GM21367 (cell line): ENCODE measurements around the gene PROX1.

ENCODE experiments used
- ATAC-seq: cut with Tn5 transposase; IDR thresholded peaks from one replicate; pipeline ENCODE4 v1.9.1; 2021; ENCODE audit not compliant: unreplicated experiment

The PROX1 gene

GRCh38 chr1:214018386-214019268 is 30.9 kb downstream of the PROX1 start:
- ATAC-seq: peak; percentile 88

- ATAC-seq: no peak
Measured at GRCh38 chr1:214019499-214019898, 31.7 kb downstream of the PROX1 start.

GRCh38 chr1:214021321-214021720 is 33.5 kb downstream of the PROX1 start:
- no peak for ATAC-seq

- no peak for ATAC-seq
Measured at GRCh38 chr1:214022229-214022791, 34.5 kb downstream of the PROX1 start.

GRCh38 chr1:214022810-214023425 is 35.1 kb downstream of the PROX1 start:
- ATAC-seq: no peak

- no peak for ATAC-seq
Measured at GRCh38 chr1:214026985-214027384, 39.2 kb downstream of the PROX1 start.

- no peak for ATAC-seq
Measured at GRCh38 chr1:214027498-214027897, 39.7 kb downstream of the PROX1 start.

GRCh38 chr1:214028095-214028494 is 40.3 kb downstream of the PROX1 start:
- no peak for ATAC-seq

GRCh38 chr1:214028649-214029406 is 41.1 kb downstream of the PROX1 start:
- ATAC-seq: no peak

GRCh38 chr1:214029796-214030195 is 42.0 kb downstream of the PROX1 start:
- no peak for ATAC-seq

GRCh38 chr1:214031267-214031650 is 43.5 kb downstream of the PROX1 start:
- no peak for ATAC-seq

- no peak for ATAC-seq
Measured at GRCh38 chr1:214037468-214037867, 49.7 kb downstream of the PROX1 start.

GRCh38 chr1:214039394-214040018 is 51.7 kb downstream of the PROX1 start:
- no peak for ATAC-seq

GRCh38 chr1:214043167-214043566 is 55.4 kb downstream of the PROX1 start:
- ATAC-seq: no peak

- no peak for ATAC-seq
Measured at GRCh38 chr1:214044438-214045214, 56.9 kb downstream of the PROX1 start.

GRCh38 chr1:214050513-214051401 is 63.0 kb downstream of the PROX1 start:
- ATAC-seq: no peak

GRCh38 chr1:214051786-214052185 is 64.0 kb downstream of the PROX1 start:
- no peak for ATAC-seq

- ATAC-seq: no peak
Measured at GRCh38 chr1:214058076-214058475, 70.3 kb downstream of the PROX1 start.

GRCh38 chr1:214066190-214066589 is 78.4 kb downstream of the PROX1 start:
- ATAC-seq: no peak
